Stimulated activated memory B cell treated with anti-CD40 and anti-IgM and Interleukin-4, amounts not matched to agents 10 μg/mL and 1 μg/mL and 100 μg/mL, for 72 hours (primary cell): ENCODE measurements around the gene TMIGD1.

ENCODE experiments used
- ATAC-seq: fragments of 150-1000 bp; cut with Tn5 transposase; 2 replicates; pipeline ENCODE4 v1.10.0; 2021
- H3K27ac Mint-ChIP-seq: one replicate; pipeline ENCODE4 v1.8.0; 2022; ENCODE audit warnings: mild to moderate bottlenecking, mixed read lengths
- H3K27me3 Mint-ChIP-seq: one replicate; pipeline ENCODE4 v1.8.0; 2022; ENCODE audit warnings: mixed read lengths
- H3K36me3 Mint-ChIP-seq: one replicate; pipeline ENCODE4 v1.8.0; 2022; ENCODE audit warnings: mixed read lengths
- H3K4me1 Mint-ChIP-seq: one replicate; pipeline ENCODE4 v1.8.0; 2022; ENCODE audit warnings: mixed read lengths
- H3K4me3 Mint-ChIP-seq: one replicate; pipeline ENCODE4 v1.8.0; 2022; ENCODE audit warnings: mild to moderate bottlenecking, moderate library complexity, mixed read lengths
- H3K9me3 Mint-ChIP-seq: one replicate; pipeline ENCODE4 v1.8.0; 2022; ENCODE audit warnings: mixed read lengths

TMIGD1 gene

GRCh38 chr17:30323262-30323894 lies 10.5 kb downstream of the TMIGD1 start:
- Mint-ChIP-seq H3K4me1 (peaks cover 15% of the 10 kb centered on the region), H3K36me3 (no peaks in the 10 kb centered on the region), H3K9me3 (no peaks in the 10 kb centered on the region), H3K27me3 (peaks cover 9% of the 10 kb centered on the region), H3K27ac (peak overlapping the region; percentile 7), H3K4me3 (no peak overlapping the region)
- no peak for ATAC-seq

GRCh38 chr17:30321314-30321713 lies 12.5 kb downstream of the TMIGD1 start:
- no peak overlapping the region for H3K4me3 Mint-ChIP-seq
- no peak for ATAC-seq
- H3K36me3 Mint-ChIP-seq, result no peaks in the 10 kb centered on the region
- H3K27ac Mint-ChIP-seq, result no peak overlapping the region
- H3K27me3 Mint-ChIP-seq, result peaks cover 17% of the 10 kb centered on the region
- H3K9me3 Mint-ChIP-seq, result no peaks in the 10 kb centered on the region
- H3K4me1 Mint-ChIP-seq, result peaks cover 15% of the 10 kb centered on the region

GRCh38 chr17:30318155-30318554 lies 15.7 kb downstream of the TMIGD1 start:
- H3K4me3 Mint-ChIP-seq, result no peak overlapping the region
- peaks cover 4% of the 10 kb centered on the region for H3K4me1 Mint-ChIP-seq
- peaks cover 17% of the 10 kb centered on the region for H3K27me3 Mint-ChIP-seq
- ATAC-seq, result no peak
- no peaks in the 10 kb centered on the region for H3K36me3 Mint-ChIP-seq
- no peaks in the 10 kb centered on the region for H3K9me3 Mint-ChIP-seq
- H3K27ac Mint-ChIP-seq, result no peak overlapping the region

GRCh38 chr17:30316736-30317135 lies 17.1 kb downstream of the TMIGD1 start:
- Mint-ChIP-seq H3K4me1 (no peaks in the 10 kb centered on the region), H3K36me3 (no peaks in the 10 kb centered on the region), H3K27me3 (peaks cover 17% of the 10 kb centered on the region), H3K4me3 (no peak overlapping the region), H3K9me3 (no peaks in the 10 kb centered on the region), H3K27ac (no peak overlapping the region)
- ATAC-seq, result no peak

- H3K27ac Mint-ChIP-seq, result no peak overlapping the region
Measured at GRCh38 chr17:30315106-30315505, 18.8 kb downstream of the TMIGD1 start.

GRCh38 chr17:30314474-30314873 lies 19.4 kb downstream of the TMIGD1 start:
- no peak overlapping the region for H3K4me3 Mint-ChIP-seq
- H3K27me3 Mint-ChIP-seq, result peaks cover 13% of the 10 kb centered on the region
- ATAC-seq, result no peak
- H3K36me3 Mint-ChIP-seq, result no peaks in the 10 kb centered on the region
- no peaks in the 10 kb centered on the region for H3K4me1 Mint-ChIP-seq
- H3K27ac Mint-ChIP-seq, result no peak overlapping the region
- no peaks in the 10 kb centered on the region for H3K9me3 Mint-ChIP-seq

More at GRCh38 chr17:30315106-30315505, 18.8 kb downstream of the TMIGD1 start:
- no peaks in the 10 kb centered on the region for H3K9me3 Mint-ChIP-seq
- no peaks in the 10 kb centered on the region for H3K36me3 Mint-ChIP-seq
- no peak for ATAC-seq
- H3K4me3 Mint-ChIP-seq, result no peak overlapping the region
- peaks cover 17% of the 10 kb centered on the region for H3K27me3 Mint-ChIP-seq
- no peaks in the 10 kb centered on the region for H3K4me1 Mint-ChIP-seq

GRCh38 chr17:30312226-30312625 lies 21.6 kb downstream of the TMIGD1 start:
- Mint-ChIP-seq H3K36me3 (no peaks in the 10 kb centered on the region), H3K27ac (no peak overlapping the region), H3K27me3 (no peaks in the 10 kb centered on the region), H3K4me1 (no peaks in the 10 kb centered on the region), H3K4me3 (no peak overlapping the region), H3K9me3 (no peaks in the 10 kb centered on the region)
- ATAC-seq, result no peak

GRCh38 chr17:30310562-30310961 lies 23.3 kb downstream of the TMIGD1 start:
- no peaks in the 10 kb centered on the region for H3K36me3 Mint-ChIP-seq
- peaks cover 9% of the 10 kb centered on the region for H3K27me3 Mint-ChIP-seq
- H3K9me3 Mint-ChIP-seq, result no peaks in the 10 kb centered on the region
- no peak overlapping the region for H3K4me3 Mint-ChIP-seq
- H3K27ac Mint-ChIP-seq, result no peak overlapping the region
- H3K4me1 Mint-ChIP-seq, result no peaks in the 10 kb centered on the region
- ATAC-seq, result no peak

- Mint-ChIP-seq H3K27me3 (peaks cover 9% of the 10 kb centered on the region), H3K27ac (no peak overlapping the region), H3K4me3 (no peak overlapping the region), H3K4me1 (no peaks in the 10 kb centered on the region), H3K36me3 (no peaks in the 10 kb centered on the region), H3K9me3 (no peaks in the 10 kb centered on the region)
- ATAC-seq, result no peak
Measured at GRCh38 chr17:30309591-30309990, 24.3 kb downstream of the TMIGD1 start.

- Mint-ChIP-seq H3K27ac (no peak overlapping the region), H3K9me3 (no peaks in the 10 kb centered on the region), H3K4me3 (no peak overlapping the region), H3K4me1 (no peaks in the 10 kb centered on the region), H3K27me3 (peaks cover 9% of the 10 kb centered on the region), H3K36me3 (no peaks in the 10 kb centered on the region)
- ATAC-seq, result no peak
Measured at GRCh38 chr17:30308406-30308805, 25.5 kb downstream of the TMIGD1 start.

GRCh38 chr17:30304778-30305177 lies 29.1 kb downstream of the TMIGD1 start:
- Mint-ChIP-seq H3K27ac (no peak overlapping the region), H3K4me3 (no peak overlapping the region), H3K9me3 (no peaks in the 10 kb centered on the region), H3K36me3 (no peaks in the 10 kb centered on the region), H3K4me1 (peaks cover 13% of the 10 kb centered on the region), H3K27me3 (peaks cover 9% of the 10 kb centered on the region)
- no peak for ATAC-seq

- Mint-ChIP-seq H3K27ac (no peak overlapping the region), H3K4me3 (no peak overlapping the region), H3K36me3 (no peaks in the 10 kb centered on the region), H3K27me3 (peaks cover 9% of the 10 kb centered on the region), H3K4me1 (peaks cover 13% of the 10 kb centered on the region), H3K9me3 (peaks cover under 1% of the 10 kb centered on the region)
- ATAC-seq, result no peak
Measured at GRCh38 chr17:30302241-30302640, 31.6 kb downstream of the TMIGD1 start.

- Mint-ChIP-seq H3K36me3 (no peaks in the 10 kb centered on the region), H3K4me1 (peaks cover 13% of the 10 kb centered on the region), H3K27me3 (no peaks in the 10 kb centered on the region), H3K4me3 (no peak overlapping the region), H3K9me3 (peaks cover 3% of the 10 kb centered on the region), H3K27ac (no peak overlapping the region)
- no peak for ATAC-seq
Measured at GRCh38 chr17:30300818-30301217, 33.0 kb downstream of the TMIGD1 start.

GRCh38 chr17:30299000-30299399 lies 34.9 kb downstream of the TMIGD1 start:
- Mint-ChIP-seq H3K4me1 (peaks cover 13% of the 10 kb centered on the region), H3K36me3 (no peaks in the 10 kb centered on the region), H3K27ac (no peak overlapping the region), H3K9me3 (peaks cover 3% of the 10 kb centered on the region), H3K4me3 (no peak overlapping the region), H3K27me3 (no peaks in the 10 kb centered on the region)
- ATAC-seq, result no peak

- ATAC-seq, result no peak
- H3K36me3 Mint-ChIP-seq, result no peaks in the 10 kb centered on the region
Measured at GRCh38 chr17:30297715-30298114, 36.1 kb downstream of the TMIGD1 start.

GRCh38 chr17:30296499-30297080 lies 37.3 kb downstream of the TMIGD1 start:
- Mint-ChIP-seq H3K4me1 (peaks cover 13% of the 10 kb centered on the region), H3K27ac (no peak overlapping the region), H3K27me3 (no peaks in the 10 kb centered on the region), H3K9me3 (peaks cover 3% of the 10 kb centered on the region), H3K36me3 (no peaks in the 10 kb centered on the region), H3K4me3 (no peak overlapping the region)
- ATAC-seq, result no peak

More at GRCh38 chr17:30297715-30298114, 36.1 kb downstream of the TMIGD1 start:
- Mint-ChIP-seq H3K27me3 (no peaks in the 10 kb centered on the region), H3K27ac (no peak overlapping the region), H3K4me1 (peaks cover 13% of the 10 kb centered on the region), H3K4me3 (no peak overlapping the region), H3K9me3 (peaks cover 3% of the 10 kb centered on the region)
